Mucosa of descending colon (tissue), 3 donors: ENCODE data around the gene SOX6. TPM values are rescaled to one million over a fixed set of nuclear protein-coding genes. Genes with fewer than 3 reads are reported as not detected.

Experiments
- ATAC-seq: fragments of 200-7000 bp; cut with Tn5 transposase; one replicate; pipeline ENCODE4 v1.9.1; 2020; ENCODE audit warnings: mild to moderate bottlenecking, moderate library complexity
- DNase-seq, 3 donors: peaks; one replicate each; pipeline ENCODE4 v3.0.0-alpha.2; 2020
- H3K36me3 ChIP-seq: fragments of 200-600 bp; one replicate; pipeline ENCODE4 v1.8.0; 2021; ENCODE audit warnings: low read depth, mild to moderate bottlenecking
- H3K4me1 ChIP-seq: fragments of 200-600 bp; one replicate; pipeline ENCODE4 v1.8.0; 2021; ENCODE audit warnings: low read depth, mild to moderate bottlenecking
- H3K4me3 ChIP-seq: fragments of 200-600 bp; one replicate; pipeline ENCODE4 v1.8.0; 2021; ENCODE audit warnings: mild to moderate bottlenecking
- H3K9me3 ChIP-seq: fragments of 200-600 bp; one replicate; pipeline ENCODE4 v1.8.0; 2021; ENCODE audit warnings: mild to moderate bottlenecking
- intact Hi-C, 2 donors: fragments of 100-400 bp; cut with DNase I in 1 of 2; cut with micrococcal nuclease in 1 of 2; formaldehyde crosslinking; loops; one replicate each; pipeline versions ENCODE4 v1.11.0 to v1.11.1; 2022; cut with DNase I, micrococcal nuclease
- total RNA-seq, 3 donors: library from RNA; stranded (reverse); fragmentation: NEBNext Ultra II Directional in 2 of 3; extraction: Animal tissue kit (Norgen Biotek cat#: 25700) in 2 of 3; gene quantifications; one replicate each; pipeline versions ENCODE4 v1.2.1 to v1.2.4, GENCODE V29; 2021 to 2023
- TF ChIP-seq, protein P1 (sequence below): fragments of 200-600 bp; IDR thresholded peaks from one replicate; pipeline ENCODE4 v1.8.0; 2022; ENCODE audit warnings: antibody characterized with exemption, mild to moderate bottlenecking
- donor health status: DM: no; HTN: no; CAD: no; lungs with moderate emphysema.
- donor health status: DM: no; HTN: no; CAD: no.
- donor health status: DM: no; HTN: yes; CAD: no.

The SOX6 gene
- total RNA-seq, 3 donors from 2014 or later = 5.8 to 6.5 (median 6.0) TPM

DNA sequence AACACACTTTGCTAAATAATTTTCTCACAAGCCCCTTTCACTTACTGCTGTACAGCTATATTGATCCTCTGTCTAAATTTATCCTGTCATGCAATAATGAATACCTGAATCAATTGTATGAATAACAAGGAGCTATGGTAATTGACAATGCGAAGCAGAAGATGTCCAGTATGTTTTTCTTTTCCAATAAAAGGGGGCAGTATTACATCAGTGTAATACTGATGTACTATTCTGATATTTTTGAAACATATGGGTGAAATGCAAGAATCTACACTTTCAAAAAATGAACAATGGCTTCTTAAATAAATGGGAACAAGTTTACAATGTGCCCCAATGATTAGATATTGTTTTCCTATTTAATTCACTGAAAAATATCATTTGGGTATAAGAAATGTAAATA is 315.1 kb downstream of the SOX6 start:
- DNase-seq (no peak), ATAC-seq (no peak)
- Histone ChIP-seq H3K9me3 (no peaks in the 10 kb centered on the region), H3K4me3 (no peak overlapping the region), H3K36me3 (no peaks in the 10 kb centered on the region), H3K4me1 (no peaks in the 10 kb centered on the region)
- TF ChIP-seq, protein P1, sequence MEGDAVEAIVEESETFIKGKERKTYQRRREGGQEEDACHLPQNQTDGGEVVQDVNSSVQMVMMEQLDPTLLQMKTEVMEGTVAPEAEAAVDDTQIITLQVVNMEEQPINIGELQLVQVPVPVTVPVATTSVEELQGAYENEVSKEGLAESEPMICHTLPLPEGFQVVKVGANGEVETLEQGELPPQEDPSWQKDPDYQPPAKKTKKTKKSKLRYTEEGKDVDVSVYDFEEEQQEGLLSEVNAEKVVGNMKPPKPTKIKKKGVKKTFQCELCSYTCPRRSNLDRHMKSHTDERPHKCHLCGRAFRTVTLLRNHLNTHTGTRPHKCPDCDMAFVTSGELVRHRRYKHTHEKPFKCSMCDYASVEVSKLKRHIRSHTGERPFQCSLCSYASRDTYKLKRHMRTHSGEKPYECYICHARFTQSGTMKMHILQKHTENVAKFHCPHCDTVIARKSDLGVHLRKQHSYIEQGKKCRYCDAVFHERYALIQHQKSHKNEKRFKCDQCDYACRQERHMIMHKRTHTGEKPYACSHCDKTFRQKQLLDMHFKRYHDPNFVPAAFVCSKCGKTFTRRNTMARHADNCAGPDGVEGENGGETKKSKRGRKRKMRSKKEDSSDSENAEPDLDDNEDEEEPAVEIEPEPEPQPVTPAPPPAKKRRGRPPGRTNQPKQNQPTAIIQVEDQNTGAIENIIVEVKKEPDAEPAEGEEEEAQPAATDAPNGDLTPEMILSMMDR = no peak
- intact Hi-C loops = no loop called here

DNA sequence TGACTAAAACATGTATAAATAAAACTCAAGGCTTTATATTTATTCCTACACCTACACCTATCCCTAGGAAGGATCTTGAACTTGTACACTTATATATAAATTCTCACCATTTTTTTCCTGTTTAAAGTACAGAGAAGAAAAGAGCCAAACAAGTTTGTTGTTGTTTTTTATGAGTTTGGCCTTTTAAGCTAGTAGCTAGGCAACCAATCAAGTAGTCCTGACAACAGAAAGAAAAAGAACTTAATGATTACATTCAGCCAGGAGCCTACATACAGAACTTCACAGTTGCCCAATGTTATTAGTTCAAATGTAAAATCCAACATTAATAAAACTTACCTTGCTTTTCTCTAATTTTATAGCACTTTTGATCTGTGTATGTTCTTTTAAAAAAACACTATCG is 316.2 kb downstream of the SOX6 start:
- H3K4me1 ChIP-seq = no peaks in the 10 kb centered on the region
- H3K4me3 ChIP-seq = no peak overlapping the region
- no peak for ATAC-seq
- DNase-seq = no peak
- TF ChIP-seq, protein P1 = no peak
- intact Hi-C loops = no loop called here
- H3K9me3 ChIP-seq = no peaks in the 10 kb centered on the region
- H3K36me3 ChIP-seq = no peaks in the 10 kb centered on the region

DNA sequence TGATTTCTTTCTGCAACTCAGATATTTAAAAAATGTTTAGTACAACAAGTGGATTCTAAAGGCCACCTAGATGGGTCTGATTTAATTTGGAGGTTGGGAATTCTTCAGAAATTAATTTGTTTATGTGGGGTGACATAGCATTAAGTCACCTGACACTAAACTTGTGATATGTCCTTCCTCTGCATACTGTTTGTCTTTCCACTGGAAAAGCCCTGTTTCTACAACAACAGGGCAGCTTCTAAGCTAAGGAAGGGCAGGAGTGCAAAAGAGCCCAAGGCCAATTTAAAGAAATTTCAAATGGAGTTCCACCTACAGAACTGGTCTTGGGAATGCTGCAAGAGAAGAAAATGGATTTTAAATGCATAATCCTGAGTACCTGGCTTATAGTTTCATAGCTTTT is 319.2 kb downstream of the SOX6 start:
- intact Hi-C loops = no loop called here
- Histone ChIP-seq H3K4me1 (no peaks in the 10 kb centered on the region), H3K9me3 (no peaks in the 10 kb centered on the region), H3K4me3 (no peak overlapping the region), H3K36me3 (no peaks in the 10 kb centered on the region)
- TF ChIP-seq, protein P1 = no peak
- no peak for DNase-seq
- no peak for ATAC-seq

DNA sequence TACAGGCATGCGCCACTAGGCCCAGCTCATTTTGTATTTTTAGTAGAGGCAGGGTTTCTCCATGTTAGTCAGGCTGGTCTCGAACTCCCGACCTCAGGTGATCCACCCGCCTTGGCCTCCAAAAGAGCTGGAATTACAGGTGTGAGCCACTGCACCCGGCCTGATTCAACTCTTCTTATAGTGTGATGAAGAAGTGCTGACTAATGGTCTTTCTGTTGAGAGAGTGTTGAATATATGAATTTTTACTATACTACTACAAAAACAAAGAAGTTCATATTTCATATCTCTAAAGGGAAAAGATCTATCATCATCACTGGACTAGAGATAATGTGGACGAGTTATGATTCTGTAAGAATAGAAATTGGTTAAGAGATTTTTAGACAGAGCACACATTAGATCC is 320.1 kb downstream of the SOX6 start:
- intact Hi-C loops = no loop called here
- H3K4me3 ChIP-seq = no peak overlapping the region
- no peaks in the 10 kb centered on the region for H3K4me1 ChIP-seq
- DNase-seq (no peak), ATAC-seq (no peak)
- H3K36me3 ChIP-seq = no peaks in the 10 kb centered on the region
- H3K9me3 ChIP-seq = no peaks in the 10 kb centered on the region
- TF ChIP-seq, protein P1 = no peak

DNA sequence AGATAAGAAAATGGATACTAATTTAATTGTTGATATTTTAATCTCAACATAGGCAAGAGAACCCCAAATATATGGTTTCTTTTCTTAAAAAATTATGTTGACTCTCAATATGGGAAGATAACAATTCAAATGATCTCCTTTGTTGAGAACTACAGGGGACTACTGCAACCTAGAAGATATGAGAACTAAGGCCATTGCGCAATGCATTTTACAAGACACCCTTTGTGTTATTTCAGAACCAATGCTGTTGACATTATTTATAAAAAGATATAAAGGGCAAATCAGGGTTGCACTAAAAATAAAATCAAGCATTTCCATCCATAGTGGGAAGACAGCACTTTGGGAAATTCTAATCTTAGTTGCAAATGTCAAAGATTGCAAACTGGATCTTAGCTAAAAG is 322.3 kb downstream of the SOX6 start:
- ATAC-seq = no peak
- DNase-seq = no peak
- Histone ChIP-seq H3K36me3 (no peaks in the 10 kb centered on the region), H3K9me3 (no peaks in the 10 kb centered on the region), H3K4me1 (no peaks in the 10 kb centered on the region), H3K4me3 (no peak overlapping the region)
- TF ChIP-seq, protein P1 = no peak
- intact Hi-C loops = no loop called here

DNA sequence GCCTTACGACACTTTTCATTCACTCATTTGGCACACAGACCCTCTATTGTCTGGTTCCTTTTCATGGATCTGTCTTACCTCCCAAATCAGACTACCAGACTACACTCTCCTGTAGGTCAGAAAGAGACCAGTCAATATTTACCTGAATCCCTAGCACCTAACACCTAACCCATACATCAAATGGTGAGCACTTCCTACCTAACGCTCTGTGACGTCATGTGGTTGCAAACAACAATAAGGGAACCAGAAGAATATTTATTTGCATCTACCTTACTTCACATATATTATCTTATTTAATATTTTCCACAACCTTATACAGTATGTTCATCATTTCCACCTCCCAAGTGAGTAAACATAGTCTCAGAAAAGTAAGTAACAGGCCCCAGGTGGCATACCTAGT is 323.4 kb downstream of the SOX6 start:
- TF ChIP-seq, protein P1 = no peak
- no peak for DNase-seq
- Histone ChIP-seq H3K4me1 (no peaks in the 10 kb centered on the region), H3K9me3 (no peaks in the 10 kb centered on the region), H3K4me3 (no peak overlapping the region), H3K36me3 (no peaks in the 10 kb centered on the region)
- intact Hi-C loops = no loop called here
- no peak for ATAC-seq
